Astrocyte of the spinal cord (primary cell): Measurements from ENCODE around the gene SCNN1B.

Experiments used
- DNase-seq: peaks from one replicate; pipeline ENCODE4 v3.0.0; 2011; ENCODE audit warnings: low read depth, low spot score
- H3K4me3 ChIP-seq: 2 replicates; pipeline ENCODE4 v1.5.1; 2011; ENCODE audit warnings: low read depth, mild to moderate bottlenecking, low read length, moderate library complexity
- CTCF ChIP-seq: IDR thresholded peaks from 2 replicates; pipeline ENCODE4 v1.5.1; 2012; ENCODE audit warnings: low read depth, mild to moderate bottlenecking, low read length, inconsistent platforms
- in situ Hi-C: cut with HindIII; loops from 2 replicates; pipeline ENCODE4 v1.10.0; 2017; ENCODE audit warnings: low sequenced_read_pairs

The SCNN1B gene

GRCh38 chr16:23414731-23415130 is 112.6 kb downstream of the SCNN1B start:
- in situ Hi-C loops, result no loop called here
- no peak for TF ChIP-seq CTCF
- DNase-seq, result no peak
- H3K4me3 ChIP-seq, result no peak overlapping the region

GRCh38 chr16:23416816-23417215 is 114.7 kb downstream of the SCNN1B start:
- DNase-seq, result no peak
- in situ Hi-C loops, result no loop called here

GRCh38 chr16:23420011-23420410 is 117.9 kb downstream of the SCNN1B start:
- in situ Hi-C loops, result no loop called here
- no peak for TF ChIP-seq CTCF
- peak; percentile 47 for DNase-seq
- H3K4me3 ChIP-seq, result no peak overlapping the region

More at GRCh38 chr16:23416816-23417215, 114.7 kb downstream of the SCNN1B start:
- H3K4me3 ChIP-seq, result no peak overlapping the region
- no peak for TF ChIP-seq CTCF

- TF ChIP-seq CTCF, result no peak
- H3K4me3 ChIP-seq, result no peak overlapping the region
- in situ Hi-C loops, result no loop called here
- peak; percentile 95 for DNase-seq
Measured at GRCh38 chr16:23423496-23424049, 121.5 kb downstream of the SCNN1B start.

- DNase-seq, result no peak
- TF ChIP-seq CTCF, result no peak
- H3K4me3 ChIP-seq, result no peak overlapping the region
- in situ Hi-C loops, result no loop called here
Measured at GRCh38 chr16:23424292-23424958, 122.3 kb downstream of the SCNN1B start.

GRCh38 chr16:23428351-23428750 is 126.2 kb downstream of the SCNN1B start:
- H3K4me3 ChIP-seq, result no peak overlapping the region
- in situ Hi-C loops, result no loop called here
- no peak for TF ChIP-seq CTCF
- DNase-seq, result no peak
